ENCODE results near the gene MICAL3. TPM values are rescaled to one million over a fixed set of nuclear protein-coding genes. Genes with fewer than 3 reads are reported as not detected.

The MICAL3 gene
- total RNA-seq, 1 donor from 2014 or later, result 43.4 TPM

DNA sequence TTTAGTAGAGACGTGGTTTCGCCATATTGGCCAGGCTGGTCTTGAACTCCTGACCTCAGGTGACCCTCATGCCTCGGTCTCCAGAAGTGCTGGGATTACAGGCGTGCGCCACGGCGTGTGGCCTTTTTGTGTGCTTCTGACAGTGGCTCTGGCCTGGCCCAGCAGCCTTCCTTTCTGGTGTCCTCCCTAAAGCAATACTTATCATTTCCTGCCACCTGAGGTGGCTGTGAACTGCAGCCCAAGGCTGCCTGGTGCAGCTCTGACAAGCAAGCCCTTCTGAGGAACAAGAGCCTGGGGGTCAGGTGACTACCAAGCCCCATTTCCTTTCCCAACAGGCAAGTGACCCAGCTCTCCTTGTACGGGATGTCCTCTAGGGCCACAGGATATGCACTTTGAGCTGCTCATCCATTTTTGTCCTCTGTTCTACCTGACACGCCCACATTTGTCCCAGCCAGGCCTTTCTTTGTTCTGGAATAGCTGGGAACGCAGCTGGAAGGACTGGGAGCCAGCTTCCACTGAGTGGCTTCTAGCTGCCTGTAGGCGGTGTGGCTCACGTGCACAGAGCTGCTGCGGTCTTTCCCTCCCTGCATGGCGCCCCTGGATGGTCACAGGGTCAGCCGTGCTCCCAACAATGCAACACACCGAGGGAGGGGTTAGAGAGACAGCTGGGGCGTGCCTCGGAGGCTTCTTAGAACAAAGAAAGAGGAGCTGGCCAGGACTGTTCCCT, 237.8 kb downstream of the MICAL3 start:
- peak; percentile 85 for DNase-seq

DNA sequence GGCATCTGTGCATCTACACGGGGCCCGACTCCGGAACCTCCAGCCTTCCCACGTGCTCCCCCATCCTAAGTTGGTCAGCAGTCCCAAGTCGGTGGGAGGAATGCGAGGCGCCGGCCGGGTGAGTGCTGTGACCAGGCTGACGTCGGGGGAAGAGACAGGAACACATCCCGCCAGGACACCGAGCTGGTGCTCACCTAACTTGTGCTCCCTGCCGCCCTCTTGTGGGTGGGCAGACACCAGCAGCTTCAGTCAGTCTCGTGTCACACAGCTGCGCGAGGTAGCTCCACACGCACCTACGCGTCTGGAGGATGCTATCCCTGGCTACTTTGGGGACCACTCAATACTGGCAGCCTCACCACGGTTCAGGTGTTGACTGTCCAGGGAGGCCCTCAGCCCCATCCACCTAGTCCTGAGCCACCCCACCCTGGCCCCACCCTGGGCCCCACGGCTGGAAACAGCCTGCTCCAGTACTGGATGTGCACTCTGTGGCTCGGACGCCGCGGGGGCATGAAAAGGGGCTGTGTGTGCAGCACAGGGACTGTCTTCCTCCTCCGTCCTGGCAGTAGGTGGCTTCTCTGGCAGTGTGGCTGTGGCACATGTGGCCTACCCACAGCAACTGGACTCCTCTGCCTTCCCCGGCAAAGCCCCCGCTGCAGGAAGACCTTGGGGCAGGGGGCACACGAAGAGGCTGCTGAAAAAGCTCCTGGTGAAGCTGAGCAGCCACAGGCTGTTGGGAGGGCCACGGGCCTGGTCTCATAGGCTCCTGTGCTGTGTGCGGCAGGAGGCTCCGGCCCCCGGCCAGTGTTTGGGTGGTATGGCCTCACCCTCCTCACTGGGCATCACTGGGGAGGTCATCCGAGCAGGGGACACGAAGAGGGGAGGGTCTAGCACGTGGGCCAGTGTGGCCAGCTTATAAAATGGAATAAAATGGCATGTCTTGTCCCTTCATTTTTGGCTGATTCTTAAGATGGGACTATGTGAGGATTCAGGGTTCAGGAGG, 238.9 kb downstream of the MICAL3 start:
- DNase-seq, result peak; percentile 54

DNA sequence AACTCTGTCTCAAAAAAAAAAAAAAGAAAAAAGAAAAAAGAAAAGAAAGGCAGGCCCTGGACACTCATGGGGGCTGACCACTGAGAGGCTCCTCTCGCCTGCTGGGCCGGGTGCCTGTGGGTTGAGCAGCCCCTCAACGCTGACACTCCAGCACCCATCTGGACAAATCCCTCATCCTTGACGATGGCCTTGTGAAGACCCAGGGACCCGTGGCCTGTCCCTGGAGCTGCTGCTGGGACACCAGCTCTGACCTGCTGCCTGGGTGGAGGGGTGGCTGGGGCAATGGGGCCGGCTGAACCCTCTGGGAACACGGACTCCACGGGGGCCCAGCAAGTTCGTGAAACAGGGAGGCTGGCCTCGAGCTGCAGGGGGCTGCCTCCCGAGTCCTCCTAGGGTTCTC, 239.6 kb downstream of the MICAL3 start:
- DNase-seq, result no peak

DNA sequence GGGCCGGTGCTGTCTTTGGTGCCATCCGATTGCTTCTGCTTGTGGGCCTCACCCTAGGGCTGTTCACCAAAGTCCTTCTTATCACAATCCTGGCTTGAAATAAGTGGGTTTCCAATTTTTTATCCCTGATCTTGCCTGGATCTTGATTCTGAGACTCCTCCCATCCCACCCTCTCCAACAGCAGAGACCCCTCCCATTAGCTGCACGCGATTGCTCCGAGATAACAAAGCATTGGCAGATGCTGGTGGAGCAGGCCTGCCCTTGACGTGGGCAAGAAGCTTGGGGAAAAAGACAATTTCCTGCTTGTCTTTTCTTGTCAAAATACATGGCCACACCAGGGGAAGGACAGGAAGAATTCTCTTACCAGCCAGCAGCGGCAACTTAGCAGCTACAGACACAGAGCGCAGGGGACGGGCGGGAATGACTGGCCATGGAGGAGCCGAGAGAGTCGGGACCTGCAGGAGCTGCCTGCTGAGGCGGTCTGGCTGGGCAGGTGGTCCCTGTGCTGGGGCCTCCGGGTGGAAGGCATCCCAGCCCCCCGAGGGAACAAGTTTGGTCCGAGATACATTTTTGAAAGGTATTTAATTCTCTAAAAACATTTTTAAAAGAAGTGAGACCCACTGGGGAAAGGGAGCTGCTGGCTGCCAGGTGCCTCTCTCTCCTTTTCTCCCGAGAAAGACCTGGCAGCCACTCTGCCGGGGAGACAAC, 240.4 kb downstream of the MICAL3 start:
- no peak for DNase-seq

DNA sequence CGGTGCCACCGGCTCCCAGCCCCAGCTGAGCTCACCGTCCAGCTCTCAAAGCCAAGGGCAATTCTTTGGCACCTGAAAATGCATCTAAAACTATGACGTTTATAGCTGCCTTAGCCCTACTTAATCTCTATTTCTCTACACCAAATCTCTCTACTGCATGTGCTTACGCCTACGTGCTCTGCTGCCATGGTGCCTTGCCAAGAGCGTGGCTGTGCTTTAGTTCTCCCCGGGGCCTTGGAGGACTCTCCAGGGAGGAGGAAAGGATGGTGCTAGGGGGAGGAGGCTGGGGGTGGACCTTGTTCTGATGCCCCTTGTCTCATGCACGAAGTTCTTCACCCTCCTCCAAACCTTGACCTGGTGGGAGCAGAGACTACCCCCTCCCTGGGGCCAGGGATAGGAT, 241.0 kb downstream of the MICAL3 start:
- DNase-seq, result no peak

DNA sequence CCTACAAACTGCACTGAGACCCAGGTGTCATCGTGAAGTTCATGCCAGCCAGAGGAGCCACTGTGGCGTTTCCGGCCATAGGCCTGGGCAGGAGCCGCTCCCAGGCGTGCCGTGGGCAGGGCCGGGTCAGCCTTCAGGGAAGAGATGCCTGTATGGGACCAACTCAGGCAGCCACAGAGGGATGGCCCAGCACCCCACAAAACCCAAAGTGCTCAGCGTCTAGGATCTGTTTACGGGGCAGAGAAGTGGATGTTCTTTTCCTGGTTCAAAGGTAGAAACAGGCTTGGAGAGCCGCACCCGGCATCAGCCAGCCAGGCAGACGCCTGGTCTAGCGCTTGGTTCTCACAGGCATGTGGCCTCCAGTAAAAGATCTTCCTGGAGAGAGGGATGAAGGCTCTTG, 241.7 kb downstream of the MICAL3 start:
- DNase-seq, result no peak

DNA sequence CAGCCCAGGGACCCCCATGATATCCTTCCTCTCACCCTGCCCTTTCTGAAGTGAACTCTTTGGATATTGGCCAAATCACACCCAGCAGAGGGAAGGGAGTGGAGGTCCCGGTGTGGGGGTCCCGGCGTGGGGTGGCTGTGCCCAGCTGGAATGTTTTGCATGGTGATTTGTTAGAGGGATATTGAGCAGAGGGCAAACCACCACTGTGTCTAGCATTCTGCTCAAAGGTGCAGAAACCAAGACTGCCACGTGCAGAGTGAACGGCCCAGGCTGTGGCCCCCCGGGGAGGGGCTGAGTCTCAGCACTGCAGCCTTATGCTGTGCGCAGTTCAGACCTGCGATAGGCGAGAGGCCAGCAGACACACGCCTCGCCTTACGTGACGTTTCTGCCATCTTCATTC, 242.2 kb downstream of the MICAL3 start:
- DNase-seq, result no peak

DNA sequence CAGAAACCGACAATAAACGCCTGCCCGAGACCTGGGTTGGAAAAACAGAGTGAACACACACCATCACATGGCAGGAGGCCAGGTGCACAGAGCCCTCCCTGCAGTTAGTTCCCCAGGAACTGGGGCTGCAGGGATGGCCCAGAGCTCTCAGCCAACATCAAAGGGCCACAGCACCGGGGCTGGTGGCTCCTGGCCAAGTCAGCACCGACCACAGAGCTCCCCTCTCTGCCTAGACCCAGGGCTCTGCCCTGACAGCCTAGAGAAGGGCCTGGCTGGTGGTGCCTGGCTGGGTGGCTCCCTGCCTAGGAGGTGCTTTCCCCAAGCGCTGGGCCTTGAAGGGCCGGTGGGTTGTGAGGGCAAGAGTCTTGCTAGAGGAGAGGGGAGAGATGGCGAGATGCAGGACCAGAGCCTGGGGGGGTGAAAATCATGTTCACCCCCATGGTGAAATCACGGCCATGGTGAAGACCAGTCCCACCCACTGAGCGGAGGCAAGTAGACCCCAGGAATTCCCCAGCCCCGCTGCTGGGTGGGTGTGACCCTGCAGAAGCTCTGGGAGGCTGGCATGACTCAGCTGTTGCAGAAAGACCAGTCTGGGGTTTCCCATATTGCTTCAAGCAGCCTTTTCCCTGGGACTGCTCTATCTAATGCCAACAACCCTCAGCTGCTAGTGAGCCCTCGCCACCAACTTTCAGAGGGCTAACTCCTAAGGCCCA, 242.9 kb downstream of the MICAL3 start:
- DNase-seq, result peak; percentile 53

DNA sequence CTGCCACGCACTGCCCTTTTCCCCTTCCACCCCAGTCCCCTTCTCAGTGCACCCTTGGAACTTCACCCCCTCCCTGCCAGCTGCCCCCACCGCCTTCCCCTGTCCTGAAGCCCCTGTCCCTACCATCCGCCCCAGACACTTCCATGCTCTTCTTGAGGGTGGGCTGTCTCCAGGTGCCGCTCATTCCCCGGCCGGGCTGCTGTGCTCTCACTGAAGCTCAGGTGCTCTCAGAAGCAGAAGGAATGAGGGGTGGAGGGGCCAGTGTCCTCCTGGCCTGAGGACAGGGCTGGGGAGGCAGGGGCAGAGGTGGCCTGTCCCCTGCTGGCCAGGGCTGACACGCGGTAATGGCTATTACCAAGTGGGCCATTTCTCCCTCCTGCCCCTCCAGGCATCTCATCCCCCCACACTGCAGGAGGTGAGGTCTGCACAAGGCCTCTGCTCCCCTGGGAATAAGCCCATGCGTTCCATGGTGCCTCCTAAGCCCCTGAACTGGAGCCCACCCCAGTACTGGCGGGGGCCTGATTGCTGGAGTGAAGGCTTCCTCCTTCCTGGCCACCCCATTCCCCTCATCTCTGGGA, 243.5 kb downstream of the MICAL3 start:
- DNase-seq, result no peak

DNA sequence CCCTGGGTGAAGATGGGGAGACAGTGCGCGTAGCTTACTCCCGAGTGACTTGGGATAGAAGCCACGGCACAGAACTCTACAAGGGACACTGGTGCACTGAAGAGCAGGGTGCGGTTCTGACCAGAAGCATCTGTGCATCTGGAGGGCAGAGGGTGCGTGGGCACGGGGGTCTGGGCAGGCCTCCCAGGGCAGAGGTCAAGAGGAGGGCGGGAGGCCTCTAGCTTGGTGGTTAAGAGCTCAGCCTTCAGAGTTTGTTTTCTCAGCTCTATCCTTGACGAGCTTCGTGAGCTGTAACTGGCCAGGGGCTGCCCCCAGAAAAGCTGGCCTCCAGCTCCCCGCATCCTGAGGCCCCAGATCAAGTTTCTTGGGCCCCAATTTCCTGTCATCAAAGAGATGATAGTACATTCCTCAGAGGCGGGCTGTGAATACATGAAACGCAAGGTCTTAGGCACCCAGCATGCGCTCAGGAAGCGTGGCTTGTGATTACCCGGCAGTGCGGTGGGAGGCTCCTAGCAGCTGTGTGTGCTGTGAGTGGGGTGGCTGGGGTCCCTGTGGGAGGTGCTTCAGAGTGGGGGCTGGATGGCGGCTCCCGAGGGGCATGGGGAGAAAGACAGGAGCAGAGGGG, 244.1 kb downstream of the MICAL3 start:
- no peak for DNase-seq

DNA sequence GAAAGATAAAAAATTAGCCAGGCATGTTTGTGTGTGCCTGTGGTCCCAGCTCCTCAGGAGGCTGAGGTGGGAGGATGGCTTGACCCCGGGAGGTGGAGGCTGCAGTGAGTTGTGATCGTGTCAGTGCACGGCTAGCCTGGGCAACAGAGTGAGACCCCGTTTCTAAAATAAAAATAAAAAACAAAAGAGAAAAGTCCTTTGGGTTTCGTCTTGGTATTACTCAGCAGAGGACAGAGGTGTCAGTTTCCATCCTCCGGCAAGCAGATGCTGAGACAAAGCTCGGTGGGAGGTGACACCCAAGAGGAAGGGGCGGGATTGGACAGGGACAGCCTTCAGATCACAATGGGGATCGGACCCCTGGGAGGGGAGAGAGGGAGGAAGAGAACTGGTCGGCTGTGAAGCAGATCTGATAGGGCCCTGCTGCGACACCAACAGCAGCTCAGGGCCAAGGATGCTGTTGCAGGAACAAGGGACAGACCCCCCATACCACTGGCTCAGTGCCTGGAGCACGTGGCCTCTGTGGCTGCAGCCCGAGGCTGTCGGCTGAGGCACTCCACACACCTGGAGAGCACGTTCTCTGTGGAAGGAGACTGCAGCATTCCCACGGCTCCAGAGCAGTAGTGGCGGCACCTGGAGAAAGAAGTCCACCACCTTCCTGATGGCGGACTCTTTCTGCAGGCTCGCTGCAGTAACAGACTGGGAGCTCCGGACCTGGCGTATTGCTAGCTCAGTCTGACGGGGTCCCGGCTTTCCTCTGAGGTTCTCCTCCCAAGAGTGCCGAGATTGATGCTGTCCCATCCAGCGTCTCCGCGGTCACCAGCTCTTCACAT, 244.9 kb downstream of the MICAL3 start:
- DNase-seq, result no peak

DNA sequence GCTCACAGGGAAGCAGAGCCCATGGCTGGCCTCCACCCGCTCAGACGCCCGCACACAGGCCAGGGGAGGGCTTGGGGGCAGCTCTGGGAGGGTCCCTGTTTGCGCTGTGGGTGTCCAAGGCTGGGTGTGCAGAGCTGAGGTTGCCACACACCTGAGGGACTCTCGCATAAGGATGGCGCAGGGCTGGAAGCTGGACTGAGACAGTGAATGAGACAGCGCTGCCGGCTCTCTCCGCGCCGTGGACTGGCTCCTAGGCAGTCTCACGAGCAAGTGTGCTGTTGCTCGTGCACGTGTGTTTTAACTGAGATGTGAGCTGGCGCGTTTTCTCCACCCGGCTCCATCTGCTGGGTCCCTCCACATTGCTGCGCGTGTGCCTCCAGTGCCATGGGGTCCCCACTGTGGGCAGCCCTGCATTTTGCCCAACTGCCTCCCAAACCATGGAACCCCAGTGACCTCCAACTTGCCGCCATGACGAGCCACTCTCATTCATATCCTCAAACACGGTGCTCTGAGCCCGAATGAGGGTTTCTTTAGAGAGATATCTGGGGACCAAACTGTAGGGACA, 245.9 kb downstream of the MICAL3 start:
- no peak for DNase-seq

DNA sequence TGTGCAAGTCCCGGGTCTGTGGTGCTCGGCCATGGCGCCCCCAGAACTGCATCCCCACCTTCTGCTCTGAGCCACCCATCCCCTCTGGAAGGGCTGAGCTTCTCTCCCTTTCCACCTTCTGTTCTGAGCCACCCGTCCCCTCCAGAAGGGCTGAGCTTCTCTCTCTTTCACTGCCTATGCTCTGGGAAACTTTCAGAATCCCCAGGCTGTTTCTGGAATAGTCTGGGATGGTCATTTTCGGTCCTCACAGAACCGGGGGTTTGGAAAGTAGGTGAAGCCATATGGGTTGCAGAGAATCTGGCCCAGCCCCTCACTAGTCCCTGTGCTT, 246.7 kb downstream of the MICAL3 start:
- DNase-seq, result no peak

DNA sequence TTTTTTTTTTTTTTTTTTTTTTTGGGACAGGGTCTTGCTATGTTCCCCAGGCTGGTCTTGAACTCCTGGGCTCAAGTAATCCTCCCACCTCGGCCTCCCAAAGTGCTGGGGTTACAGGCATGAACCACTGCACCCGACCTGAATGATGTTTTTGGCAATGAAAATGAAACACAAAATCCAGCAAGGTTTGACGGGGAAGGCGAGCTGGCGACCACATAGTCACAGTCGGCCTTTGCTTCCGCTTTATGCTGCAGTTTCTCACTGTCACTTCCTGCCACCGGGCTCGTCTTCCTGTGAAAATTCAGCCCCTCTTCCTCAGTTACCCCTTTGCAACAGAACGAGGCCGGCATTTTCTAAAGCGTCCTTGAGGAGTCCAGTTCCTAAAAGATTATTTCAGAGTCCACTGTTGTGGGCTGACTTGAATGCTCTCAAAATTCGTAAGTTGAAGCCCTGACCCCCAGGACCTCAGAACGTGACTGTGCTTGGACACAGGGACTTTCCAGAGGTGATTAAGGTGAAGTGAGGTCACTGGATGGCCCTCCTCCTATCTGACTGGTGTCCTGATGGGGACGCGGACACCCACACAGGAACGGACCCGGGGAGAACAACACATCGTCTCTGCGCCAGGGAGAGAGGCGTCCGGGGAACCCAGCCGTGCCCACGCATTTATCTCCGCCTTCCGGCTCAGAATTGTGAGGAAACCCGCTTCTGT, 247.2 kb downstream of the MICAL3 start:
- DNase-seq, result peak; percentile 55

DNA sequence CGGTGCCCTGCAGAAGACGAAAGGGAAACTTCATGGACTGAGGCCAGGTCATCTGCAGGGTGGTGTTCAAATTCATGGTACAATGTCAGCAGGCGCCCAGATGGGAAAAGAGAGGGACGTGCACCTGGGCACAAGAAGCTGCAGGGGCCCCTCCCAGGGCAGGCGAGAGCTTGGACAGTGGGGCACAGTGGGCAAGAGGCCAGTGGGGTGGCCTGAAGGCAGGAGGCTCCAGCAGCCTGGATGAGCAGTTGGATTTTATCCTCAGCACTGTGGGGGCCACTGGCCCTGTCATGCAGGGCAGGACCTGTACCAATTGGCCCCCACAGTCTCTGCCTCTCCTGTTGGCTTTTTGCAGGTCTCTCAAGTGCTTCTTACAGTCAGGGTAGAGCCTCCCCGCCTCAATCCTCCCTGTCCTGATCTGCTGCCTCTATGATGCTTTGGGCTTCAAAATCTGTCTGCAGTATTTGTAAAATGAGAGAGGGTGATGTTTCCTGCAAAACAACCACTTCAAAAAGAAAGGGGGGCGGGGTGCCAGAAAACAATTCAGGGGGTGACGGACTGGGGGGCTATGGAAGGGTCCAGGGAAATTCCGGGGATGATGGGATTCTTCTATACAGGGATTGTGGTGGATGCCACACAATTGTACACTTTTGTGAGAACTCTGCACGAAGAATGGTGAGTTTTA, 248.4 kb downstream of the MICAL3 start:
- DNase-seq, result no peak

DNA sequence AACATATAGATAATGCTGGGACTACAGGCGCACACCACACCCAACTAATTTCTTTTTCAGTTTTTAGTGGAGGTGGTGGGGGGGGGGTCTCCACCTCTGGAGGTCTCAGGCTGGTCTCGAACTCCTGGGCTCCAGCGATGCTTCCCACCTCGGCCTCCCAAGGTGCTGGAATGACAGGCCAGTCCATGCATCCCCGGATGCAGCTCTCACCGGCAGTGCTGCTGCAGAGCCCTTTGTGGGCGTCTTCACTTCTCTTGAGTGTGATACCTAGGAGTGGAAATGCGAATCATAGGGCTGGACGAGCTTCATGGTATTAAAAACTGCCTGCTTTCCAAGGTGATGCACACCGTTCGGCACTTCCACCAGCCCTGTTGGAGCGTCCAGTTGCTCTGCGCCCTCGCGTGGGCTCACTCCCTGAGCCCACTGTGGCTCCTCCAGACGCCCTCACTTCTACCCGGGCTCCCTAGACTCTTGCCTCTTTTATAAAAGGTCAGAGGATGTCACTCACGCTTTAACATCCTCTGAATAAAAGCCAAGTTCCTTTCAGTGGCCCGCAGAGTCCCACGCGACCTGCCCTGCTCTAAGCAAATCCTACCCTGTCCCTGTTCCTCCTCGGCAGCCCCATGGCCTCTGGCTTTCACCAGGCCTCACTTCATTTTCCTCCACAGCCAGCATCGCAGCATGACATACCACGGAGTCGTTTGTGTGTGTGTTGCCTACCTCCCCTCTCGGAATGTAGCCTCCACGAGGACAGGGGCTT, 249.3 kb downstream of the MICAL3 start:
- no peak for DNase-seq

DNA sequence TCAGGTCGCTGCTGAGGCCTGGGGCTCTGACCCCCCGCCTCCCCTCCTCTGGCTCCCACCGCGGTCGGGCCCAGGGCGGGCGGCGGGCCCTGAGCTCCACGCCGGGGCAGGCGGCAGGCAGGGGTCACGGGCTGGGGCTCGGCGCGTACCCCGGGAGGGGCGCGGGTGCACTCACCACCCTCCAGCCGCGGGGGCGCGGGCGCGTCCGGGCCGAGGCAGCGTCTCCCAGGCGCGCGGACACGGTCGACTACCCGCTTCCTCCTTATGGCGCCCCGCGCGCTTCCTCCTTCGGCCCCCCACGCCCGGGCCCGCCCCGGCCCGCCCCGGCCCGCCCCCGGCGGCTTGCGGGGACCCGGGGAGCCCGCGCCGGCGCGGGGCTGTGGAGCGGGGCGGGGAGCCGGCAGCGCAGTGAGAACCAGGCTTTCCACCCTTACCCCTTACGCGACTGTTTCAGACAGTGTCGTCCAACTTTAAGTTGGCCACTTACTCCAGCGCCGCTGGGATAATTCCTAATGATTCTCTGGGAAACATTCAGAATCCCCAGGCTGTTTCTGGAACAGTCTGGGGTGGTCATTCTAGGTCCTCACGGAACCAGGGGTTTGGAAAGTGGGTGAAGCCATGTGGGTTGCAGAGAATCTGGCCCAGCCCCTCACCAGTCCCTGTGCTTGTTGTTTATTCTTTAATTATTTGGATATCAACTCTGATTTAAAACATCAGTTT, 250.0 kb downstream of the MICAL3 start, which contains the start of gene BID:
BID (minus strand) TSS at position 264 of the 720 bp plus-strand sequence. CDS start 24,353 bp downstream, outside the sequence.
- DNase-seq, result peak; percentile 42

All from dermis blood vessel endothelial cell (primary cell).